ENCODE measurements around the gene CACNG8.
"Not testable (repeated sequence)": the region's sequence is repeated elsewhere in the genome, so short reads cannot be mapped to it uniquely, and the experiment has no call there.

The CACNG8 gene

DNA sequence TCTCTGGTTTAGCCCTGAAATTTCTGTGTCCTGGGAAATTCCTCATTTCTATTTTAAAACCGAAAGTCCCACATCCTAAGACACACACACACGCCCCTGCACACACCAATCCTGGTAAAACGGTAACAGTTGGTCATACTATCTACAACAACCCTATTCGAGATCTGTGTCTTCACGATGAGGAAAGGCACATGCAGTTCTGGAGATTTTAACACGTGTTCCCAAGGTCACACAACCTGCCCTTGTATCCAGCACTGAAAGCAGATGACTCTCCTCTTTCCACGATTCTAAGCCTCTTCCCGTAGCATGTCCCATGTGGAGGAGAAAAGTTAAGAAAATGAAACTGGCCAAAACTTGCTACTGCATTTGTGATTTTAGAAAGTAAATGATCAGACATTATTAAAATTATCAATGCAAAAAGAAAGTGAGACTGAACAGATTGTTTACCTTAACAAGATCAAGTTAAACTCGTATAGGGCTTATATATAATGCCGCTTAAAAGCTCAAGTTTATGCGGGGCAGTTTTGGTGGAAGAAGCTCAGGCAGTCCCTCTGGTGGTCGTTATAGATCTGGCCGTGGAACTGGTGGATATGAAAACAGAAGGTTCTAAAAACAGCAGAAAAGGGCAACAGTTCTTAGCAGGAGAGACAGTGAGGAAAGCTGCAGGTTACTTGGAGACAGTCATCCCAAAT is 68.3 kb downstream of the CACNG8 start:
- ATAC-seq = peak; percentile 80
- TF ChIP-seq, protein P1, sequence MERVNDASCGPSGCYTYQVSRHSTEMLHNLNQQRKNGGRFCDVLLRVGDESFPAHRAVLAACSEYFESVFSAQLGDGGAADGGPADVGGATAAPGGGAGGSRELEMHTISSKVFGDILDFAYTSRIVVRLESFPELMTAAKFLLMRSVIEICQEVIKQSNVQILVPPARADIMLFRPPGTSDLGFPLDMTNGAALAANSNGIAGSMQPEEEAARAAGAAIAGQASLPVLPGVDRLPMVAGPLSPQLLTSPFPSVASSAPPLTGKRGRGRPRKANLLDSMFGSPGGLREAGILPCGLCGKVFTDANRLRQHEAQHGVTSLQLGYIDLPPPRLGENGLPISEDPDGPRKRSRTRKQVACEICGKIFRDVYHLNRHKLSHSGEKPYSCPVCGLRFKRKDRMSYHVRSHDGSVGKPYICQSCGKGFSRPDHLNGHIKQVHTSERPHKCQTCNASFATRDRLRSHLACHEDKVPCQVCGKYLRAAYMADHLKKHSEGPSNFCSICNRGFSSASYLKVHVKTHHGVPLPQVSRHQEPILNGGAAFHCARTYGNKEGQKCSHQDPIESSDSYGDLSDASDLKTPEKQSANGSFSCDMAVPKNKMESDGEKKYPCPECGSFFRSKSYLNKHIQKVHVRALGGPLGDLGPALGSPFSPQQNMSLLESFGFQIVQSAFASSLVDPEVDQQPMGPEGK (CRISPR knock-in tag; IDR thresholded peaks at IDR 0.05; ENCODE audit: borderline replicate concordance) = no peak
- TF ChIP-seq GLIS3 (CRISPR knock-in tag; IDR thresholded peaks at IDR 0.05) (no peak), ARNTL (CRISPR knock-in tag; IDR thresholded peaks at IDR 0.05; ENCODE audit: borderline replicate concordance, low read depth) (no peak), TOX (CRISPR knock-in tag; IDR thresholded peaks at IDR 0.05; ENCODE audit: borderline replicate concordance) (no peak), SNAI2 (CRISPR knock-in tag; IDR thresholded peaks at IDR 0.05) (no peak), CSRNP3 (CRISPR knock-in tag; IDR thresholded peaks at IDR 0.05) (no peak), ZC3H10 (CRISPR knock-in tag; IDR thresholded peaks at IDR 0.05) (no peak), RARB (CRISPR knock-in tag; IDR thresholded peaks at IDR 0.05) (no peak), OSR1 (CRISPR knock-in tag; IDR thresholded peaks at IDR 0.05) (no peak), ZFP30 (CRISPR knock-in tag; IDR thresholded peaks at IDR 0.05) (no peak), TSHZ2 (CRISPR knock-in tag; IDR thresholded peaks at IDR 0.05) (no peak)

GRCh38 chr19:54035215-54036178 is 72.8 kb downstream of the CACNG8 start:
- ATAC-seq = peak; percentile 72
- TF ChIP-seq ZNF565 (CRISPR knock-in tag; conservative IDR thresholded peaks at IDR 0.05; ENCODE audit: low read depth) (no peak), ZC3H10 (CRISPR knock-in tag; IDR thresholded peaks at IDR 0.05) (no peak), ZFP30 (CRISPR knock-in tag; IDR thresholded peaks at IDR 0.05) (no peak), ESRRG (CRISPR knock-in tag; IDR thresholded peaks at IDR 0.05) (no peak), TCF4 (CRISPR knock-in tag; IDR thresholded peaks at IDR 0.05; ENCODE audit: borderline replicate concordance) (no peak), TOX (CRISPR knock-in tag; IDR thresholded peaks at IDR 0.05; ENCODE audit: borderline replicate concordance) (no peak), CSDC2 (CRISPR knock-in tag; IDR thresholded peaks at IDR 0.05) (no peak), OSR1 (CRISPR knock-in tag; IDR thresholded peaks at IDR 0.05) (no peak), ZFP3 (CRISPR knock-in tag; IDR thresholded peaks at IDR 0.05) (no peak), POU6F1 (CRISPR knock-in tag; IDR thresholded peaks at IDR 0.05; ENCODE audit: borderline replicate concordance, low read depth) (no peak), ARNTL (CRISPR knock-in tag; IDR thresholded peaks at IDR 0.05; ENCODE audit: borderline replicate concordance, low read depth) (no peak), ZNF70 (CRISPR knock-in tag; IDR thresholded peaks at IDR 0.05) (no peak), ZNF8 (CRISPR knock-in tag; IDR thresholded peaks at IDR 0.05) (no peak), TSHZ2 (CRISPR knock-in tag; IDR thresholded peaks at IDR 0.05) (no peak), RARB (CRISPR knock-in tag; IDR thresholded peaks at IDR 0.05) (no peak), ISL1 (CRISPR knock-in tag; IDR thresholded peaks at IDR 0.05) (no peak), GLIS3 (CRISPR knock-in tag; IDR thresholded peaks at IDR 0.05) (no peak)
- TF ChIP-seq, protein P2, sequence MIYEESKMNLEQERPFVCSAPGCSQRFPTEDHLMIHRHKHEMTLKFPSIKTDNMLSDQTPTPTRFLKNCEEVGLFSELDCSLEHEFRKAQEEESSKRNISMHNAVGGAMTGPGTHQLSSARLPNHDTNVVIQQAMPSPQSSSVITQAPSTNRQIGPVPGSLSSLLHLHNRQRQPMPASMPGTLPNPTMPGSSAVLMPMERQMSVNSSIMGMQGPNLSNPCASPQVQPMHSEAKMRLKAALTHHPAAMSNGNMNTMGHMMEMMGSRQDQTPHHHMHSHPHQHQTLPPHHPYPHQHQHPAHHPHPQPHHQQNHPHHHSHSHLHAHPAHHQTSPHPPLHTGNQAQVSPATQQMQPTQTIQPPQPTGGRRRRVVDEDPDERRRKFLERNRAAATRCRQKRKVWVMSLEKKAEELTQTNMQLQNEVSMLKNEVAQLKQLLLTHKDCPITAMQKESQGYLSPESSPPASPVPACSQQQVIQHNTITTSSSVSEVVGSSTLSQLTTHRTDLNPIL (CRISPR knock-in tag; IDR thresholded peaks at IDR 0.05; ENCODE audit: low read depth) = no peak
- TF ChIP-seq, protein P1 (CRISPR knock-in tag; IDR thresholded peaks at IDR 0.05; ENCODE audit: borderline replicate concordance) = no peak

- ATAC-seq = not testable (repeated sequence)
Measured at GRCh38 chr19:54036542-54036941, 73.8 kb downstream of the CACNG8 start.

Measured in SK-N-SH treated with all-trans-retinoic acid at 6 μM for 48 hours (cell line).